Liver (tissue), 9 donors: ENCODE measurements around the gene PLXNB1. TPM values are rescaled to one million over a fixed set of nuclear protein-coding genes. Genes with fewer than 3 reads are reported as not detected.

Experiments
- DNase-seq: peaks from one replicate; pipeline ENCODE4 v3.0.0-alpha.2; 2017; ENCODE audit warnings: low spot score
- H3K27ac ChIP-seq, 2 donors: one replicate each; pipeline ENCODE4 v1.7.0; 2013; ENCODE audit warnings: inconsistent platforms in 2 of 2, low read length in 2 of 2, control low read depth in 1 of 2, low read depth in 1 of 2, mild to moderate bottlenecking in 1 of 2
- H3K27me3 ChIP-seq, 4 donors: one replicate each; pipeline versions ENCODE4 v1.6.1 to v1.7.0; 2013; ENCODE audit warnings: low read length in 3 of 4, inconsistent platforms in 1 of 4, mild to moderate bottlenecking in 1 of 4, moderate library complexity in 1 of 4; ENCODE audit not compliant: control insufficient read depth in 4 of 4, insufficient read depth in 4 of 4
- H3K36me3 ChIP-seq, 4 donors: one replicate each; pipeline versions ENCODE4 v1.6.1 to v1.7.0; 2013; ENCODE audit warnings: low read length in 3 of 4, mild to moderate bottlenecking in 3 of 4, low read depth in 1 of 4, moderate library complexity in 1 of 4; ENCODE audit not compliant: control insufficient read depth in 4 of 4, insufficient read depth in 3 of 4
- H3K4me1 ChIP-seq, 4 donors: one replicate each; pipeline versions ENCODE4 v1.6.1 to v1.7.0; 2013; ENCODE audit warnings: low read length in 3 of 4, mild to moderate bottlenecking in 3 of 4, moderate library complexity in 1 of 4; ENCODE audit not compliant: control insufficient read depth in 4 of 4, insufficient read depth in 4 of 4
- H3K4me3 ChIP-seq, 3 donors: one replicate each; pipeline versions ENCODE4 v1.6.1 to v1.7.0; 2013; ENCODE audit warnings: low read length in 3 of 3, control low read depth in 1 of 3, low read depth in 1 of 3, mild to moderate bottlenecking in 1 of 3
- H3K9ac ChIP-seq, 2 donors: one replicate each; pipeline ENCODE4 v1.7.0; 2013; ENCODE audit warnings: low read length in 2 of 2, mild to moderate bottlenecking in 2 of 2, moderate library complexity in 2 of 2, control low read depth in 1 of 2, low read depth in 1 of 2
- H3K9me3 ChIP-seq, 4 donors: one replicate each; pipeline versions ENCODE4 v1.6.1 to v1.7.0; 2013; ENCODE audit warnings: low read length in 3 of 4; ENCODE audit not compliant: control insufficient read depth in 4 of 4
- EGR1 ChIP-seq, 2 donors: IDR thresholded peaks; 2 replicates each; pipeline ENCODE4 v1.6.1; 2016 to 2018; ENCODE audit warnings: antibody characterized with exemption in 2 of 2, low read depth in 2 of 2
- FOXA1 ChIP-seq: IDR thresholded peaks from 2 replicates; pipeline ENCODE4 v1.6.1; 2016; ENCODE audit warnings: antibody characterized with exemption
- FOXA2 ChIP-seq: IDR thresholded peaks from 2 replicates; pipeline ENCODE4 v1.6.1; 2016; ENCODE audit warnings: antibody characterized with exemption
- GABPA ChIP-seq, 2 donors: IDR thresholded peaks in 1 of 2; conservative IDR thresholded peaks in 1 of 2; 2 replicates each; pipeline ENCODE4 v1.6.1; 2016; ENCODE audit warnings: antibody characterized with exemption in 2 of 2, mild to moderate bottlenecking in 1 of 2, moderate library complexity in 1 of 2
- HNF4A ChIP-seq, 2 donors: conservative IDR thresholded peaks; 2 replicates each; pipeline ENCODE4 v1.6.1; 2016; ENCODE audit warnings: antibody characterized with exemption in 2 of 2, mild to moderate bottlenecking in 2 of 2
- HNF4G ChIP-seq: IDR thresholded peaks from 2 replicates; pipeline ENCODE4 v1.6.1; 2016; ENCODE audit warnings: antibody characterized with exemption
- JUND ChIP-seq, 2 donors: IDR thresholded peaks; 2 replicates each; pipeline ENCODE4 v1.6.1; 2016; ENCODE audit warnings: antibody characterized with exemption in 2 of 2
- NR2F2 ChIP-seq: IDR thresholded peaks from 2 replicates; pipeline ENCODE4 v1.6.1; 2016; ENCODE audit warnings: antibody characterized with exemption
- RAD21 ChIP-seq, 2 donors: IDR thresholded peaks; 2 replicates each; pipeline ENCODE4 v1.6.1; 2016; ENCODE audit warnings: antibody characterized with exemption in 2 of 2, mild to moderate bottlenecking in 2 of 2
- RXRA ChIP-seq, 2 donors: IDR thresholded peaks; 2 replicates each; pipeline ENCODE4 v1.6.1; 2017 to 2018; ENCODE audit warnings: antibody characterized with exemption in 2 of 2, mild to moderate bottlenecking in 1 of 2
- SP1 ChIP-seq: IDR thresholded peaks from 2 replicates; pipeline ENCODE4 v1.6.1; 2018; ENCODE audit warnings: antibody characterized with exemption, mild to moderate bottlenecking
- TAF1 ChIP-seq: conservative IDR thresholded peaks from 2 replicates; pipeline ENCODE4 v1.6.1; 2016; ENCODE audit warnings: antibody characterized with exemption, mild to moderate bottlenecking
- YY1 ChIP-seq: IDR thresholded peaks from 2 replicates; pipeline ENCODE4 v1.6.1; 2016; ENCODE audit warnings: antibody characterized with exemption, mild to moderate bottlenecking
- WGBS: extraction: QIAGEN DNeasy Blood & Tissue Kit; methylation state at CpG from one replicate; pipeline ENCODE4 v1.1.7; 2013; 5-methylcytosine and 5-hydroxymethylcytosine counted together
- polyA plus RNA-seq, 2 donors: library from polyadenylated mRNA; stranded (reverse) in 1 of 2; unstranded in 1 of 2; fragments of 200-250 nt in 1 of 2; fragments of >200 nt in 1 of 2; fragmentation: Nextera tagmentation in 1 of 2; extraction: Ambion mirVana in 1 of 2; gene quantifications; one replicate each; pipeline versions ENCODE4 v1.2.1 to v1.2.3, GENCODE V29; 2013 to 2015
- total RNA-seq, 2 donors: library from RNA; depleted of rRNA; stranded (reverse); fragments of >200 nt; gene quantifications; one replicate each; pipeline ENCODE4 v1.2.3, GENCODE V29; 2014
- TF ChIP-seq, protein P1 (sequence below): IDR thresholded peaks from 2 replicates; pipeline ENCODE4 v1.6.1; 2016; ENCODE audit warnings: antibody characterized with exemption, mild to moderate bottlenecking
- TF ChIP-seq, protein P2 (sequence below): IDR thresholded peaks from 2 replicates; pipeline ENCODE4 v1.6.1; 2016; ENCODE audit warnings: antibody characterized with exemption
- TF ChIP-seq, protein P3 (sequence below): fragments of 150-350 bp; IDR thresholded peaks from 2 replicates; pipeline ENCODE4 v1.5.1; 2017; ENCODE audit warnings: improper control_type of control experiment, low read depth, low read length; ENCODE audit not compliant: missing input control
- TF ChIP-seq, protein P4 (sequence below): IDR thresholded peaks from 2 replicates; pipeline ENCODE4 v1.6.1; 2016; ENCODE audit warnings: antibody characterized with exemption
- TF ChIP-seq, protein P5 (sequence below): IDR thresholded peaks from 2 replicates; pipeline ENCODE4 v1.6.1; 2016; ENCODE audit warnings: antibody characterized with exemption
- donor health status: healthy.
- donor health status: healthy.
- donor health status: healthy.
- donor health status: healthy.
- donor health status: healthy.

PLXNB1 gene
- total and polyA plus RNA-seq, 4 donors = 38.1 to 204 (median 72.9) TPM

DNA sequence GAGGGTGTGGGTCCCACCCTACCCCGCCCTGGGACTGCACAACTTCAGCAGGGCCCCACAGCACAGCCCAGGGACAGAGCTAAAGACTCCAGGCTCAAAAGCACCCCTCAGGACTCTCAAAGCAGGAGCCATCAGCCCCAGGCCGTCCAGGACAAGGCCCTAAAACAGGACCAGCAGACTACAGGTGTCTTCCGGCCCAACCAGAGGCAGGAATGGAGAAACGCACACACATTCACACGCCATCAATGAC, 42.7 kb upstream of the PLXNB1 start:
- Histone ChIP-seq H3K36me3 (peaks cover 0 to 5% (median 0%) of the 10 kb centered on the region in 4 donors), H3K4me1 (peaks cover 23 to 47% (median 43%) of the 10 kb centered on the region in 4 donors), H3K27me3 (no peaks in the 10 kb centered on the region), H3K4me3 (peak overlapping the region; percentile 66 to 89 (median 88)), H3K27ac (peak overlapping the region; percentile 92 to 98), H3K9me3 (no peaks in the 10 kb centered on the region), H3K9ac (peak overlapping the region; percentile 65 to 97)
- TF ChIP-seq YY1 = no peak
- no peak for TF ChIP-seq GABPA (IDR thresholded peaks at IDR 0.05 in 1 of 2, conservative IDR thresholded peaks at IDR 0.05 in 1 of 2)
- TF ChIP-seq, protein P1, sequence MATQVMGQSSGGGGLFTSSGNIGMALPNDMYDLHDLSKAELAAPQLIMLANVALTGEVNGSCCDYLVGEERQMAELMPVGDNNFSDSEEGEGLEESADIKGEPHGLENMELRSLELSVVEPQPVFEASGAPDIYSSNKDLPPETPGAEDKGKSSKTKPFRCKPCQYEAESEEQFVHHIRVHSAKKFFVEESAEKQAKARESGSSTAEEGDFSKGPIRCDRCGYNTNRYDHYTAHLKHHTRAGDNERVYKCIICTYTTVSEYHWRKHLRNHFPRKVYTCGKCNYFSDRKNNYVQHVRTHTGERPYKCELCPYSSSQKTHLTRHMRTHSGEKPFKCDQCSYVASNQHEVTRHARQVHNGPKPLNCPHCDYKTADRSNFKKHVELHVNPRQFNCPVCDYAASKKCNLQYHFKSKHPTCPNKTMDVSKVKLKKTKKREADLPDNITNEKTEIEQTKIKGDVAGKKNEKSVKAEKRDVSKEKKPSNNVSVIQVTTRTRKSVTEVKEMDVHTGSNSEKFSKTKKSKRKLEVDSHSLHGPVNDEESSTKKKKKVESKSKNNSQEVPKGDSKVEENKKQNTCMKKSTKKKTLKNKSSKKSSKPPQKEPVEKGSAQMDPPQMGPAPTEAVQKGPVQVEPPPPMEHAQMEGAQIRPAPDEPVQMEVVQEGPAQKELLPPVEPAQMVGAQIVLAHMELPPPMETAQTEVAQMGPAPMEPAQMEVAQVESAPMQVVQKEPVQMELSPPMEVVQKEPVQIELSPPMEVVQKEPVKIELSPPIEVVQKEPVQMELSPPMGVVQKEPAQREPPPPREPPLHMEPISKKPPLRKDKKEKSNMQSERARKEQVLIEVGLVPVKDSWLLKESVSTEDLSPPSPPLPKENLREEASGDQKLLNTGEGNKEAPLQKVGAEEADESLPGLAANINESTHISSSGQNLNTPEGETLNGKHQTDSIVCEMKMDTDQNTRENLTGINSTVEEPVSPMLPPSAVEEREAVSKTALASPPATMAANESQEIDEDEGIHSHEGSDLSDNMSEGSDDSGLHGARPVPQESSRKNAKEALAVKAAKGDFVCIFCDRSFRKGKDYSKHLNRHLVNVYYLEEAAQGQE = no peak
- TF ChIP-seq RXRA (IDR thresholded peaks at IDR 0.05) = no peak
- no peak for TF ChIP-seq FOXA2
- no peak for TF ChIP-seq TAF1
- TF ChIP-seq FOXA1 = no peak
- TF ChIP-seq, protein P2, sequence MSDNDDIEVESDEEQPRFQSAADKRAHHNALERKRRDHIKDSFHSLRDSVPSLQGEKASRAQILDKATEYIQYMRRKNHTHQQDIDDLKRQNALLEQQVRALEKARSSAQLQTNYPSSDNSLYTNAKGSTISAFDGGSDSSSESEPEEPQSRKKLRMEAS = no peak
- TF ChIP-seq, protein P3, sequence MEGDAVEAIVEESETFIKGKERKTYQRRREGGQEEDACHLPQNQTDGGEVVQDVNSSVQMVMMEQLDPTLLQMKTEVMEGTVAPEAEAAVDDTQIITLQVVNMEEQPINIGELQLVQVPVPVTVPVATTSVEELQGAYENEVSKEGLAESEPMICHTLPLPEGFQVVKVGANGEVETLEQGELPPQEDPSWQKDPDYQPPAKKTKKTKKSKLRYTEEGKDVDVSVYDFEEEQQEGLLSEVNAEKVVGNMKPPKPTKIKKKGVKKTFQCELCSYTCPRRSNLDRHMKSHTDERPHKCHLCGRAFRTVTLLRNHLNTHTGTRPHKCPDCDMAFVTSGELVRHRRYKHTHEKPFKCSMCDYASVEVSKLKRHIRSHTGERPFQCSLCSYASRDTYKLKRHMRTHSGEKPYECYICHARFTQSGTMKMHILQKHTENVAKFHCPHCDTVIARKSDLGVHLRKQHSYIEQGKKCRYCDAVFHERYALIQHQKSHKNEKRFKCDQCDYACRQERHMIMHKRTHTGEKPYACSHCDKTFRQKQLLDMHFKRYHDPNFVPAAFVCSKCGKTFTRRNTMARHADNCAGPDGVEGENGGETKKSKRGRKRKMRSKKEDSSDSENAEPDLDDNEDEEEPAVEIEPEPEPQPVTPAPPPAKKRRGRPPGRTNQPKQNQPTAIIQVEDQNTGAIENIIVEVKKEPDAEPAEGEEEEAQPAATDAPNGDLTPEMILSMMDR = no peak
- no peak for TF ChIP-seq SP1
- no peak for TF ChIP-seq EGR1 (IDR thresholded peaks at IDR 0.05; ENCODE audit: low read depth in 2 of 2)
- TF ChIP-seq HNF4G = no peak
- TF ChIP-seq, protein P4, sequence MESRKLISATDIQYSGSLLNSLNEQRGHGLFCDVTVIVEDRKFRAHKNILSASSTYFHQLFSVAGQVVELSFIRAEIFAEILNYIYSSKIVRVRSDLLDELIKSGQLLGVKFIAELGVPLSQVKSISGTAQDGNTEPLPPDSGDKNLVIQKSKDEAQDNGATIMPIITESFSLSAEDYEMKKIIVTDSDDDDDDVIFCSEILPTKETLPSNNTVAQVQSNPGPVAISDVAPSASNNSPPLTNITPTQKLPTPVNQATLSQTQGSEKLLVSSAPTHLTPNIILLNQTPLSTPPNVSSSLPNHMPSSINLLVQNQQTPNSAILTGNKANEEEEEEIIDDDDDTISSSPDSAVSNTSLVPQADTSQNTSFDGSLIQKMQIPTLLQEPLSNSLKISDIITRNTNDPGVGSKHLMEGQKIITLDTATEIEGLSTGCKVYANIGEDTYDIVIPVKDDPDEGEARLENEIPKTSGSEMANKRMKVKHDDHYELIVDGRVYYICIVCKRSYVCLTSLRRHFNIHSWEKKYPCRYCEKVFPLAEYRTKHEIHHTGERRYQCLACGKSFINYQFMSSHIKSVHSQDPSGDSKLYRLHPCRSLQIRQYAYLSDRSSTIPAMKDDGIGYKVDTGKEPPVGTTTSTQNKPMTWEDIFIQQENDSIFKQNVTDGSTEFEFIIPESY = no peak
- TF ChIP-seq RAD21 (IDR thresholded peaks at IDR 0.05) = no peak
- no peak for TF ChIP-seq HNF4A (conservative IDR thresholded peaks at IDR 0.05)
- TF ChIP-seq, protein P5, sequence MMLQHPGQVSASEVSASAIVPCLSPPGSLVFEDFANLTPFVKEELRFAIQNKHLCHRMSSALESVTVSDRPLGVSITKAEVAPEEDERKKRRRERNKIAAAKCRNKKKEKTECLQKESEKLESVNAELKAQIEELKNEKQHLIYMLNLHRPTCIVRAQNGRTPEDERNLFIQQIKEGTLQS = no peak
- TF ChIP-seq NR2F2 = no peak
- TF ChIP-seq JUND (IDR thresholded peaks at IDR 0.05) = no peak
- WGBS = 1% methylated on average over 5 of the region's 5 CpGs
- no peak for DNase-seq
